ENCODE results near the gene PP2D1.
"Not testable (repeated sequence)": the region's sequence is repeated elsewhere in the genome, so short reads cannot be mapped to it uniquely, and the experiment has no call there.

Gene PP2D1

GRCh38 chr3:20040548-20041196, 28.6 kb upstream of the PP2D1 start:
- H3K36me3 ChIP-seq (ENCODE audit: control insufficient read depth in 5 of 5, insufficient read depth in 5 of 5, low read length in 5 of 5) = no peaks in the 10 kb centered on the region
- H3K9me3 ChIP-seq (ENCODE audit: control insufficient read depth in 5 of 5, low read length in 5 of 5) = no peaks in the 10 kb centered on the region
- H3K4me3 ChIP-seq (ENCODE audit: low read depth in 1 of 5, low read length in 5 of 5) = peak overlapping the region; percentile 81 to 94 (median 88)
- H3K9ac ChIP-seq (ENCODE audit: low read length in 5 of 5) = peak overlapping the region; percentile 65 to 89 (median 83)
- peaks cover 5 to 46% (median 45%) of the 10 kb centered on the region in 5 donors for H3K4me1 ChIP-seq (ENCODE audit: control insufficient read depth in 5 of 5, insufficient read depth in 5 of 5, low read length in 5 of 5)
- H3K27me3 ChIP-seq (ENCODE audit: control insufficient read depth in 5 of 5, insufficient read depth in 4 of 5, low read length in 5 of 5) = no peaks in the 10 kb centered on the region
- peak overlapping the region; percentile 87 for H3K27ac ChIP-seq (ENCODE audit: low read depth, low read length)

- peaks cover 5 to 46% (median 45%) of the 10 kb centered on the region in 5 donors for H3K4me1 ChIP-seq (ENCODE audit: control insufficient read depth in 5 of 5, insufficient read depth in 5 of 5, low read length in 5 of 5)
- H3K4me3 ChIP-seq (ENCODE audit: low read depth in 1 of 5, low read length in 5 of 5) = peak within 1 kb of the TSS; percentile 82 to 94 (median 88)
- no peaks in the 10 kb centered on the region for H3K36me3 ChIP-seq (ENCODE audit: control insufficient read depth in 5 of 5, insufficient read depth in 5 of 5, low read length in 5 of 5)
- H3K9ac ChIP-seq (ENCODE audit: low read length in 5 of 5) = peak within 1 kb of the TSS; percentile 71 to 89 (median 83)
- peak within 1 kb of the TSS; percentile 87 for H3K27ac ChIP-seq (ENCODE audit: low read depth, low read length)
- no peaks in the 10 kb centered on the region for H3K9me3 ChIP-seq (ENCODE audit: control insufficient read depth in 5 of 5, low read length in 5 of 5)
- no peaks in the 10 kb centered on the region for H3K27me3 ChIP-seq (ENCODE audit: control insufficient read depth in 5 of 5, insufficient read depth in 4 of 5, low read length in 5 of 5)
Observed at GRCh38 chr3:20039765-20040547, 27.9 kb upstream of the PP2D1 start, which contains the start of gene KAT2B. Gene KAT2B (plus strand): TSS chr3:20040446. CDS start chr3:20040478, 32 bp downstream.

DNA sequence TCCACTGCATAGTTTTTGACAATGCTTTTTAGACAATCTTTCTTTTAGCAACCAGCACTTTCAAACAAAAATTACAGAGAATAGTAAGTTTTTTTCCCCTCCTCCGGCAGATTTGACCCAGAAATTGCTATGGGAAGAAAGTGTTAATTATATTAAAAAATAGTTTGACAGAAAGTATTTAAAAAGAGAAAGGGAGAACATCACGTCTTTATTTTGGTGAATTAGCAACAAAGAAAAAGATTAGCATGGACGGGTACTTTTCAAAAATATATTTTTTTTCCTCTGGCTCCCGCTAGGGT, 27.4 kb upstream of the PP2D1 start:
- Histone ChIP-seq H3K4me1 (ENCODE audit: control insufficient read depth in 5 of 5, insufficient read depth in 5 of 5, low read length in 5 of 5) (peaks cover 5 to 45% (median 43%) of the 10 kb centered on the region in 5 donors), H3K36me3 (ENCODE audit: control insufficient read depth in 5 of 5, insufficient read depth in 5 of 5, low read length in 5 of 5) (no peaks in the 10 kb centered on the region), H3K9ac (ENCODE audit: low read length in 5 of 5) (peak overlapping the region; percentile 46 to 82 (median 77)), H3K9me3 (ENCODE audit: control insufficient read depth in 5 of 5, low read length in 5 of 5) (no peaks in the 10 kb centered on the region), H3K4me3 (ENCODE audit: low read depth in 1 of 5, low read length in 5 of 5) (peak overlapping the region; percentile 69 to 82 (median 78)), H3K27me3 (ENCODE audit: control insufficient read depth in 5 of 5, insufficient read depth in 4 of 5, low read length in 5 of 5) (no peaks in the 10 kb centered on the region), H3K27ac (ENCODE audit: low read depth, low read length) (peak overlapping the region; percentile 85)

- H3K9me3 ChIP-seq (ENCODE audit: control insufficient read depth in 5 of 5, low read length in 5 of 5) = no peaks in the 10 kb centered on the region
- peak overlapping the region; percentile 69 to 82 (median 78) for H3K4me3 ChIP-seq (ENCODE audit: low read depth in 1 of 5, low read length in 5 of 5)
- no peaks in the 10 kb centered on the region for H3K36me3 ChIP-seq (ENCODE audit: control insufficient read depth in 5 of 5, insufficient read depth in 5 of 5, low read length in 5 of 5)
- H3K4me1 ChIP-seq (ENCODE audit: control insufficient read depth in 5 of 5, insufficient read depth in 5 of 5, low read length in 5 of 5) = peaks cover 5 to 41% (median 38%) of the 10 kb centered on the region in 5 donors
- no peaks in the 10 kb centered on the region for H3K27me3 ChIP-seq (ENCODE audit: control insufficient read depth in 5 of 5, insufficient read depth in 4 of 5, low read length in 5 of 5)
- H3K27ac ChIP-seq (ENCODE audit: low read depth, low read length) = peak overlapping the region; percentile 85
- H3K9ac ChIP-seq (ENCODE audit: low read length in 5 of 5) = peak overlapping the region; percentile 46 to 82 (median 77)
Observed at GRCh38 chr3:20038699-20039465, 26.8 kb upstream of the PP2D1 start.

GRCh38 chr3:20037255-20037996, 25.4 kb upstream of the PP2D1 start:
- peaks cover 2 to 27% (median 24%) of the 10 kb centered on the region in 5 donors for H3K4me1 ChIP-seq (ENCODE audit: control insufficient read depth in 5 of 5, insufficient read depth in 5 of 5, low read length in 5 of 5)
- no peak overlapping the region for H3K4me3 ChIP-seq (ENCODE audit: low read depth in 1 of 5, low read length in 5 of 5)
- no peaks in the 10 kb centered on the region for H3K36me3 ChIP-seq (ENCODE audit: control insufficient read depth in 5 of 5, insufficient read depth in 5 of 5, low read length in 5 of 5)
- no peaks in the 10 kb centered on the region for H3K27me3 ChIP-seq (ENCODE audit: control insufficient read depth in 5 of 5, insufficient read depth in 4 of 5, low read length in 5 of 5)
- no peak overlapping the region for H3K27ac ChIP-seq (ENCODE audit: low read depth, low read length)
- no peaks in the 10 kb centered on the region for H3K9me3 ChIP-seq (ENCODE audit: control insufficient read depth in 5 of 5, low read length in 5 of 5)
- H3K9ac ChIP-seq (ENCODE audit: low read length in 5 of 5) = no peak overlapping the region

DNA sequence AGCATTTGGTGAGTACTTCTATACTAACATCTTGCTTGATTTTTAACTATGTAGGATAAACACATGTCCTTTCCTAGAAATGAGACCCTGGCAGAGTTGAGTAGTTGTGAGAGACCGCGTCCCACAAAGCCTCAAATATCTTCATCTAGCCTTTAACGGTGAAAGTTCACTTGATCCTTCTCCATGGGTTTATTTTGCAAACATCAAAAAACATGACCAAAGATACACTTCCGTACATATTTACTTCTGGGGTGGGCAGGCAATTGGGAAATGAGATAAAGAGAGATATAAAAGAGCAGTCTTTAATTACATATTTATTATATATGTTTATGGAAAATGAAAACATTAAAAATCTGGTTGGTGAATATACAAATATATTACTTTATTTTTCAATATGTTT, 23.0 kb upstream of the PP2D1 start:
- H3K27me3 ChIP-seq (ENCODE audit: control insufficient read depth in 5 of 5, insufficient read depth in 4 of 5, low read length in 5 of 5) = no peaks in the 10 kb centered on the region
- H3K36me3 ChIP-seq (ENCODE audit: control insufficient read depth in 5 of 5, insufficient read depth in 5 of 5, low read length in 5 of 5) = no peaks in the 10 kb centered on the region
- no peak overlapping the region for H3K27ac ChIP-seq (ENCODE audit: low read depth, low read length)
- H3K9ac ChIP-seq (ENCODE audit: low read length in 5 of 5) = no peak overlapping the region
- peaks cover 0 to 10% (median 9%) of the 10 kb centered on the region in 5 donors for H3K4me1 ChIP-seq (ENCODE audit: control insufficient read depth in 5 of 5, insufficient read depth in 5 of 5, low read length in 5 of 5)
- no peak overlapping the region for H3K4me3 ChIP-seq (ENCODE audit: low read depth in 1 of 5, low read length in 5 of 5)
- no peaks in the 10 kb centered on the region for H3K9me3 ChIP-seq (ENCODE audit: control insufficient read depth in 5 of 5, low read length in 5 of 5)

GRCh38 chr3:20031939-20032338, 19.9 kb upstream of the PP2D1 start:
- H3K4me3 ChIP-seq (ENCODE audit: low read depth in 1 of 5, low read length in 5 of 5); H3K27me3 ChIP-seq (ENCODE audit: control insufficient read depth in 5 of 5, insufficient read depth in 4 of 5, low read length in 5 of 5); H3K9ac ChIP-seq (ENCODE audit: low read length in 5 of 5); H3K27ac ChIP-seq (ENCODE audit: low read depth, low read length); H3K4me1 ChIP-seq (ENCODE audit: control insufficient read depth in 5 of 5, insufficient read depth in 5 of 5, low read length in 5 of 5); H3K9me3 ChIP-seq (ENCODE audit: control insufficient read depth in 5 of 5, low read length in 5 of 5); H3K36me3 ChIP-seq (ENCODE audit: control insufficient read depth in 5 of 5, insufficient read depth in 5 of 5, low read length in 5 of 5): not testable (repeated sequence)

- no peaks in the 10 kb centered on the region for H3K27me3 ChIP-seq (ENCODE audit: control insufficient read depth in 5 of 5, insufficient read depth in 4 of 5, low read length in 5 of 5)
- H3K36me3 ChIP-seq (ENCODE audit: control insufficient read depth in 5 of 5, insufficient read depth in 5 of 5, low read length in 5 of 5) = no peaks in the 10 kb centered on the region
- no peak overlapping the region for H3K27ac ChIP-seq (ENCODE audit: low read depth, low read length)
- H3K4me3 ChIP-seq (ENCODE audit: low read depth in 1 of 5, low read length in 5 of 5) = no peak overlapping the region
- H3K4me1 ChIP-seq (ENCODE audit: control insufficient read depth in 5 of 5, insufficient read depth in 5 of 5, low read length in 5 of 5) = peaks cover 0 to 15% (median 3%) of the 10 kb centered on the region in 5 donors
- no peak overlapping the region for H3K9ac ChIP-seq (ENCODE audit: low read length in 5 of 5)
- no peaks in the 10 kb centered on the region for H3K9me3 ChIP-seq (ENCODE audit: control insufficient read depth in 5 of 5, low read length in 5 of 5)
Observed at GRCh38 chr3:20028905-20029331, 16.9 kb upstream of the PP2D1 start.

DNA sequence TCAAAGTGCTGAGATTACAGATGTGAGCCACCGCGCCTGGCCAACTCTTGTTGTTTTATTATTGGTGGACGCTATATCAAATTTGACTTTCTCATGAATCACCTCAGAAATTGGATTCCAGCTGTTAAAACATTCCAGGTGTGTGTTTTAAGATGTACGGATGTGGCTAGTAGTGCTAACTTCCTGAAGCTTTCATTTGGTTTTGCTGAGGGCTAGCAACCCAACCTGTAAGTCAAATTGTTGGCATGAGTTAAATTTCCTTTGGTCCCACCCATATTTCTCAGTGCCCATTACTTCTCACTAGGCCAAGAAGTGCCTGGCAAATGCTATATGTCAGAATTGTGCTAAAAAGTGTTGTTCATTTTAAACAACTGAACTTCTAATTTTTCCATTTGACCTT, 15.1 kb upstream of the PP2D1 start:
- H3K4me1 ChIP-seq (ENCODE audit: control insufficient read depth in 5 of 5, insufficient read depth in 5 of 5, low read length in 5 of 5) = peaks cover 2 to 33% (median 10%) of the 10 kb centered on the region in 5 donors
- H3K9ac ChIP-seq (ENCODE audit: low read length in 5 of 5) = no peak overlapping the region
- H3K36me3 ChIP-seq (ENCODE audit: control insufficient read depth in 5 of 5, insufficient read depth in 5 of 5, low read length in 5 of 5) = no peaks in the 10 kb centered on the region
- H3K9me3 ChIP-seq (ENCODE audit: control insufficient read depth in 5 of 5, low read length in 5 of 5) = no peaks in the 10 kb centered on the region
- no peak overlapping the region for H3K27ac ChIP-seq (ENCODE audit: low read depth, low read length)
- H3K27me3 ChIP-seq (ENCODE audit: control insufficient read depth in 5 of 5, insufficient read depth in 4 of 5, low read length in 5 of 5) = no peaks in the 10 kb centered on the region
- no peak overlapping the region for H3K4me3 ChIP-seq (ENCODE audit: low read depth in 1 of 5, low read length in 5 of 5)
